Tibial nerve (tissue), 4 donors: ENCODE measurements around the gene MAMLD1. TPM values are rescaled to one million over a fixed set of nuclear protein-coding genes. Genes with fewer than 3 reads are reported as not detected.

Experiments
- DNase-seq, 2 donors: peaks; one replicate each; pipeline ENCODE4 v3.0.0-alpha.2; 2019; ENCODE audit warnings: low spot score in 2 of 2
- H3K27ac ChIP-seq, 4 donors: fragments of 200-600 bp; sonication (generic) in 3 of 4; one replicate each; pipeline ENCODE4 v1.5.1; 2017 to 2019; ENCODE audit warnings: mild to moderate bottlenecking in 1 of 4
- H3K27me3 ChIP-seq, 2 donors: fragments of 200-600 bp; sonication (generic) in 1 of 2; one replicate each; pipeline versions ENCODE4 v1.5.1 to v1.6.0; 2017 to 2019
- H3K36me3 ChIP-seq, 3 donors: fragments of 200-600 bp; sonication (generic); one replicate each; pipeline ENCODE4 v1.5.1; 2018 to 2019
- H3K4me1 ChIP-seq, 4 donors: fragments of 200-600 bp; sonication (generic) in 3 of 4; one replicate each; pipeline ENCODE4 v1.5.1; 2017 to 2019
- H3K4me3 ChIP-seq, 4 donors: fragments of 200-600 bp; sonication (generic) in 3 of 4; one replicate each; pipeline ENCODE4 v1.5.1; 2017 to 2019; ENCODE audit warnings: mild to moderate bottlenecking in 1 of 4, moderate library complexity in 1 of 4
- H3K9me3 ChIP-seq, 4 donors: fragments of 200-600 bp; sonication (generic) in 3 of 4; one replicate each; pipeline ENCODE4 v1.5.1; 2017 to 2019
- EP300 ChIP-seq, 2 donors: sonication (generic); formaldehyde crosslinking; IDR thresholded peaks; one replicate each; pipeline ENCODE4 v1.6.1; 2017; ENCODE audit warnings: antibody characterized with exemption in 2 of 2, mild to moderate bottlenecking in 1 of 2
- POLR2A ChIP-seq, 2 donors: fragments of 450-650 bp; IDR thresholded peaks; one replicate each; pipeline ENCODE4 v1.6.1; 2017; ENCODE audit warnings: antibody characterized with exemption in 2 of 2, mild to moderate bottlenecking in 2 of 2, moderate library complexity in 2 of 2
- WGBS, 2 donors: methylation state at CpG; one replicate each; pipeline ENCODE4 v1.1.5; 2018; 5-methylcytosine and 5-hydroxymethylcytosine counted together
- total RNA-seq, 4 donors: library from RNA; depleted of rRNA; stranded (reverse); fragments of >200 nt; gene quantifications; one replicate each; pipeline ENCODE4 v1.1.0, GENCODE V29; 2016
- TF ChIP-seq, protein P1 (sequence below), 5 experiments: fragments of 200-600 bp in 3 of 5; fragments of 450-650 bp in 2 of 5; sonication (generic) in 3 of 5; IDR thresholded peaks; one replicate each; pipeline ENCODE4 v1.5.1; 2016 to 2019; ENCODE audit warnings: antibody characterized with exemption in 5 of 5, mild to moderate bottlenecking in 3 of 5, moderate library complexity in 2 of 5

Gene MAMLD1
- total RNA-seq, 4 donors from 2014 or later = 8.2 to 16.2 (median 9.2) TPM

DNA sequence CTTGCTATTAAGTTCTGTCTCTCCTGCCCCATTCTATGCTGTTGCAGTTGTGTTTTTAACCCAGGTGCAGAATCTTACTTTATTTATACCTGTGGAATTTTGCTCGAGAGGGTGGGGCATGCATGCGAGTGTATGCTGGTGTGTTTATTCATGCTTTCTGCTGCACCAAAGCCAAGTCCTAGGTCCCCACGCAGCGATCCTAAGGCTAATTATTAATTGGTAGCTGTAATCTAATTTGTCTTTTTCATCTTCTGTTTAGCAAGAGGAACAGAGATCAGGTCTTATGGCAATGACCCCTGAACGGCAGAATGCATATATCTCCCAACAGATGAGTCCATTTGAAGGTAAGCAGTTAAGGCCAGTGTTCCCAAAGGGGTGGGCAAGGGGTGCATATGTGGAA lies 146.6 kb downstream of the MAMLD1 start:
- H3K27ac ChIP-seq = peak overlapping the region in 2 of 4 donors; percentile 85 to 86
- DNase-seq = no peak

GRCh38 chrX:150512461-150512901 lies 149.4 kb downstream of the MAMLD1 start:
- peaks cover 0 to 12% (median 0%) of the 10 kb centered on the region in 4 donors for H3K4me1 ChIP-seq
- TF ChIP-seq POLR2A (IDR thresholded peaks at IDR 0.05) (no peak), EP300 (IDR thresholded peaks at IDR 0.05) (no peak)
- TF ChIP-seq, protein P1, sequence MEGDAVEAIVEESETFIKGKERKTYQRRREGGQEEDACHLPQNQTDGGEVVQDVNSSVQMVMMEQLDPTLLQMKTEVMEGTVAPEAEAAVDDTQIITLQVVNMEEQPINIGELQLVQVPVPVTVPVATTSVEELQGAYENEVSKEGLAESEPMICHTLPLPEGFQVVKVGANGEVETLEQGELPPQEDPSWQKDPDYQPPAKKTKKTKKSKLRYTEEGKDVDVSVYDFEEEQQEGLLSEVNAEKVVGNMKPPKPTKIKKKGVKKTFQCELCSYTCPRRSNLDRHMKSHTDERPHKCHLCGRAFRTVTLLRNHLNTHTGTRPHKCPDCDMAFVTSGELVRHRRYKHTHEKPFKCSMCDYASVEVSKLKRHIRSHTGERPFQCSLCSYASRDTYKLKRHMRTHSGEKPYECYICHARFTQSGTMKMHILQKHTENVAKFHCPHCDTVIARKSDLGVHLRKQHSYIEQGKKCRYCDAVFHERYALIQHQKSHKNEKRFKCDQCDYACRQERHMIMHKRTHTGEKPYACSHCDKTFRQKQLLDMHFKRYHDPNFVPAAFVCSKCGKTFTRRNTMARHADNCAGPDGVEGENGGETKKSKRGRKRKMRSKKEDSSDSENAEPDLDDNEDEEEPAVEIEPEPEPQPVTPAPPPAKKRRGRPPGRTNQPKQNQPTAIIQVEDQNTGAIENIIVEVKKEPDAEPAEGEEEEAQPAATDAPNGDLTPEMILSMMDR (IDR thresholded peaks at IDR 0.05) = no peak
- DNase-seq = no peak
- no peak overlapping the region for H3K27ac ChIP-seq
- H3K36me3 ChIP-seq = no peaks in the 10 kb centered on the region
- 65 to 86% methylated on average over 8 to 14 of the region's 14 CpGs for WGBS, 2 donors
- no peaks in the 10 kb centered on the region for H3K9me3 ChIP-seq
- no peaks in the 10 kb centered on the region for H3K27me3 ChIP-seq
- H3K4me3 ChIP-seq = no peak overlapping the region

More for the DNA sequence above, 146.6 kb downstream of the MAMLD1 start:
- 84% methylated on average over 5 of the region's 5 CpGs for WGBS, 2 donors
- TF ChIP-seq POLR2A (IDR thresholded peaks at IDR 0.05) (no peak), EP300 (IDR thresholded peaks at IDR 0.05) (no peak)
- TF ChIP-seq, protein P1 (IDR thresholded peaks at IDR 0.05) = no peak
- Histone ChIP-seq H3K4me1 (peaks cover 0 to 39% (median 5%) of the 10 kb centered on the region in 4 donors), H3K9me3 (no peaks in the 10 kb centered on the region), H3K4me3 (no peak overlapping the region), H3K36me3 (no peaks in the 10 kb centered on the region), H3K27me3 (no peaks in the 10 kb centered on the region)

DNA sequence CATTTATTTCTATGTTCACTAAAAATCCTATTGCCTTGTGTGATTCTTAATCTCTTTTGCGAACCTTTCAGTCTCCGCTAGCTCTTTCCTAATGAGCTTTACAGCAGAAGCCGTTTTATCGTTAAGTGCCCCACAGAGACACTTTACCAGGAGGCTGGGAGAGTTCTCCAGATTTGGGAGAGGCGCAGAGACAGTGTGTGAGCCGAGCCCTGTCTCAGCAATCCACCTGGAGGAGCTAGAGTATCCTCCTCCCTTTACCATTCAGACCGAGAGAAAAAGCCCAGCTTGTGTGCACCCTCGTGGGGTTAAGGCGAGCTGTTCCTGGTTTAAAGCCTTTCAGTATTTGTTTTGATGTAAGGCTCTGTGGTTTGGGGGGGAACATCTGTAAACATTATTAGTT lies 150.4 kb downstream of the MAMLD1 start:
- H3K27ac ChIP-seq = no peak overlapping the region
- peaks cover 0 to 4% (median 0%) of the 10 kb centered on the region in 4 donors for H3K4me1 ChIP-seq
- TF ChIP-seq POLR2A (IDR thresholded peaks at IDR 0.05) (no peak), EP300 (IDR thresholded peaks at IDR 0.05) (no peak)
- TF ChIP-seq, protein P1 (IDR thresholded peaks at IDR 0.05) = no peak
- DNase-seq = no peak
- no peaks in the 10 kb centered on the region for H3K36me3 ChIP-seq
- 64 to 65% methylated on average over 8 to 9 of the region's 9 CpGs for WGBS, 2 donors
- H3K4me3 ChIP-seq = no peak overlapping the region
- H3K27me3 ChIP-seq = no peaks in the 10 kb centered on the region
- no peaks in the 10 kb centered on the region for H3K9me3 ChIP-seq

DNA sequence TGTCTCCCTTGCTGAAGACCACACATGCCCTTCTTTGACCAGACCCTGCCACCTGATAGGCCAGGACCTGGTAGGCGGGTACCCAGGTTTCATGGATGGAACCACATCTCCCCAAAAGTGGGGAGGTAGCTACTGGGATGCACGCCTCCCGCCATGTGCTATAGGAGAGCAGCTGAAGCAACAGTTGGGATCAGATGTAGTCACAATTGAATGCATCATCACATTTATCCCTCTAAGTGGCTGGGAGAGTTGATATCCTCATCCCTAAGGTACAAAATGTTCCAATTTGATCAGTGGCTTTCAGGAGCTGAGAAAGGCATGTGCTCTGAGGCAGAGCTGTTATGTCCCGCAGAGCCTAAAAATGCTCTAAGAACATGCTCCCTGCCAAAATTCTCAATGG lies 151.3 kb downstream of the MAMLD1 start:
- Histone ChIP-seq H3K9me3 (no peaks in the 10 kb centered on the region), H3K4me3 (no peak overlapping the region), H3K27ac (no peak overlapping the region), H3K27me3 (no peaks in the 10 kb centered on the region), H3K36me3 (no peaks in the 10 kb centered on the region), H3K4me1 (no peaks in the 10 kb centered on the region)
- WGBS, 2 donors = 78 to 93% methylated on average over 4 of the region's 4 CpGs
- TF ChIP-seq, protein P1 (IDR thresholded peaks at IDR 0.05) = no peak
- TF ChIP-seq EP300 (IDR thresholded peaks at IDR 0.05) = no peak
- no peak for TF ChIP-seq POLR2A (IDR thresholded peaks at IDR 0.05)
- DNase-seq = no peak

- DNase-seq = no peak
- Histone ChIP-seq H3K27ac (no peak overlapping the region), H3K4me3 (no peak overlapping the region), H3K9me3 (no peaks in the 10 kb centered on the region), H3K36me3 (no peaks in the 10 kb centered on the region), H3K4me1 (no peaks in the 10 kb centered on the region), H3K27me3 (no peaks in the 10 kb centered on the region)
- WGBS, 2 donors = 54 to 71% methylated on average over 1 of the region's 1 CpG
- TF ChIP-seq POLR2A (IDR thresholded peaks at IDR 0.05) (no peak), EP300 (IDR thresholded peaks at IDR 0.05) (no peak)
- TF ChIP-seq, protein P1 (IDR thresholded peaks at IDR 0.05) = no peak
These were observed 152.7 kb downstream of the MAMLD1 start for GRCh38 chrX:150515801-150516200.
